Activated CD4-positive, alpha-beta memory T cell treated with anti-CD3 and anti-CD28 coated beads, Interleukin-2, amount 10 ng/mL, durations not matched to agents 7 days and 5 days (primary cell): Measurements from ENCODE around the gene NPAS3. TPM values are rescaled to one million over a fixed set of nuclear protein-coding genes. Genes with fewer than 3 reads are reported as not detected.

Experiments
- CTCF ChIA-PET: fragments of 350-600 bp; sonication (Branson Sonifier 250); formaldehyde crosslinking; loops from one replicate; lab custom pipeline; 2021; ENCODE audit warnings: antibody characterized with exemption, inconsistent platforms; lab: Charles Lee
- POLR2A ChIA-PET: fragments of 350-600 bp; sonication (Branson Sonifier 250); formaldehyde crosslinking; loops from one replicate; lab custom pipeline; 2021; ENCODE audit warnings: antibody characterized with exemption; lab: Charles Lee
- DNase-seq: peaks from one replicate; pipeline ENCODE4 v3.0.0-alpha.2; 2020
- H3K27ac Mint-ChIP-seq: one replicate; pipeline ENCODE4 v1.8.0; 2021; ENCODE audit warnings: mild to moderate bottlenecking, mixed read lengths
- H3K27me3 Mint-ChIP-seq: one replicate; pipeline ENCODE4 v1.8.0; 2021; ENCODE audit warnings: mixed read lengths
- H3K36me3 Mint-ChIP-seq: one replicate; pipeline ENCODE4 v1.8.0; 2021; ENCODE audit warnings: low read depth, mixed read lengths
- H3K4me1 Mint-ChIP-seq: one replicate; pipeline ENCODE4 v1.8.0; 2021; ENCODE audit warnings: mixed read lengths
- H3K4me3 Mint-ChIP-seq: one replicate; pipeline ENCODE4 v1.8.0; 2021; ENCODE audit warnings: mild to moderate bottlenecking, mixed read lengths
- H3K9me3 Mint-ChIP-seq: one replicate; pipeline ENCODE4 v1.8.0; 2021; ENCODE audit warnings: mixed read lengths
- total RNA-seq, 2 experiments: library from RNA; stranded (reverse); gene quantifications; one replicate each; pipeline ENCODE4 v1.2.3, GENCODE V29; 2021

The NPAS3 gene
- total RNA-seq, 2 experiments from 2014 or later: not detected

GRCh38 chr14:32932914-32933628, 5.6 kb upstream of the NPAS3 start:
- H3K9me3 Mint-ChIP-seq: no peaks in the 10 kb centered on the region
- CTCF ChIA-PET: no interaction called here
- H3K27me3 Mint-ChIP-seq: peaks cover 57% of the 10 kb centered on the region
- DNase-seq: no peak
- peaks cover 6% of the 10 kb centered on the region for H3K4me1 Mint-ChIP-seq
- POLR2A ChIA-PET: no interaction called here
- H3K4me3 Mint-ChIP-seq: no peak overlapping the region
- H3K27ac Mint-ChIP-seq: no peak overlapping the region
- no peaks in the 10 kb centered on the region for H3K36me3 Mint-ChIP-seq

GRCh38 chr14:32933629-32934072, 5.0 kb upstream of the NPAS3 start:
- peaks cover 60% of the 10 kb centered on the region for H3K27me3 Mint-ChIP-seq
- no peaks in the 10 kb centered on the region for H3K36me3 Mint-ChIP-seq
- DNase-seq: no peak
- peaks cover 8% of the 10 kb centered on the region for H3K4me1 Mint-ChIP-seq
- ChIA-PET POLR2A (no interaction called here), CTCF (no interaction called here)
- no peaks in the 10 kb centered on the region for H3K9me3 Mint-ChIP-seq
- H3K4me3 Mint-ChIP-seq: no peak overlapping the region
- no peak overlapping the region for H3K27ac Mint-ChIP-seq

GRCh38 chr14:32934073-32934880, 4.4 kb upstream of the NPAS3 start:
- ChIA-PET POLR2A (no interaction called here), CTCF (no interaction called here)
- Mint-ChIP-seq H3K9me3 (no peaks in the 10 kb centered on the region), H3K27ac (no peak overlapping the region), H3K27me3 (peaks cover 60% of the 10 kb centered on the region), H3K4me3 (no peak overlapping the region), H3K4me1 (peaks cover 8% of the 10 kb centered on the region), H3K36me3 (no peaks in the 10 kb centered on the region)
- no peak for DNase-seq

- Mint-ChIP-seq H3K27ac (no peak overlapping the region), H3K27me3 (peaks cover 68% of the 10 kb centered on the region)
Measured at GRCh38 chr14:32934881-32935633, 3.6 kb upstream of the NPAS3 start.

GRCh38 chr14:32939254-32940065, 781 bp downstream of the NPAS3 start:
- POLR2A ChIA-PET: no interaction called here
- CTCF ChIA-PET: no interaction called here
- no peak for DNase-seq

More at GRCh38 chr14:32934881-32935633, 3.6 kb upstream of the NPAS3 start:
- Mint-ChIP-seq H3K4me1 (peaks cover 12% of the 10 kb centered on the region), H3K36me3 (no peaks in the 10 kb centered on the region), H3K9me3 (no peaks in the 10 kb centered on the region), H3K4me3 (no peak overlapping the region)
- CTCF ChIA-PET: no interaction called here
- no peak for DNase-seq
- POLR2A ChIA-PET: no interaction called here

GRCh38 chr14:32940066-32940651, 1.5 kb downstream of the NPAS3 start:
- Mint-ChIP-seq H3K9me3 (no peaks in the 10 kb centered on the region), H3K36me3 (no peaks in the 10 kb centered on the region), H3K4me1 (peaks cover 8% of the 10 kb centered on the region), H3K4me3 (peak overlapping the region; percentile 70), H3K27ac (no peak overlapping the region), H3K27me3 (peaks cover 57% of the 10 kb centered on the region)
- DNase-seq: no peak
- ChIA-PET POLR2A (no interaction called here), CTCF (no interaction called here)

More at GRCh38 chr14:32939254-32940065, 781 bp downstream of the NPAS3 start:
- H3K9me3 Mint-ChIP-seq: no peaks in the 10 kb centered on the region
- peak overlapping the region; percentile 70 for H3K4me3 Mint-ChIP-seq
- no peaks in the 10 kb centered on the region for H3K36me3 Mint-ChIP-seq
- H3K4me1 Mint-ChIP-seq: peaks cover 8% of the 10 kb centered on the region
- peaks cover 60% of the 10 kb centered on the region for H3K27me3 Mint-ChIP-seq
- no peak overlapping the region for H3K27ac Mint-ChIP-seq

- ChIA-PET CTCF (no interaction called here), POLR2A (no interaction called here)
- no peak overlapping the region for H3K27ac Mint-ChIP-seq
- DNase-seq: no peak
- H3K4me3 Mint-ChIP-seq: no peak overlapping the region
- no peaks in the 10 kb centered on the region for H3K36me3 Mint-ChIP-seq
- peaks cover 50% of the 10 kb centered on the region for H3K27me3 Mint-ChIP-seq
- H3K9me3 Mint-ChIP-seq: no peaks in the 10 kb centered on the region
- H3K4me1 Mint-ChIP-seq: peaks cover 8% of the 10 kb centered on the region
Measured at GRCh38 chr14:32940711-32941667, 2.3 kb downstream of the NPAS3 start.

GRCh38 chr14:32941668-32942065, 3.0 kb downstream of the NPAS3 start:
- DNase-seq: no peak
- H3K27ac Mint-ChIP-seq: no peak overlapping the region
- ChIA-PET POLR2A (no interaction called here), CTCF (no interaction called here)
- no peaks in the 10 kb centered on the region for H3K9me3 Mint-ChIP-seq
- no peaks in the 10 kb centered on the region for H3K36me3 Mint-ChIP-seq
- peaks cover 8% of the 10 kb centered on the region for H3K4me1 Mint-ChIP-seq
- H3K27me3 Mint-ChIP-seq: peaks cover 45% of the 10 kb centered on the region
- H3K4me3 Mint-ChIP-seq: no peak overlapping the region

- ChIA-PET CTCF (no interaction called here), POLR2A (no interaction called here)
- no peak overlapping the region for H3K4me3 Mint-ChIP-seq
- H3K4me1 Mint-ChIP-seq: no peaks in the 10 kb centered on the region
- H3K36me3 Mint-ChIP-seq: no peaks in the 10 kb centered on the region
- H3K9me3 Mint-ChIP-seq: no peaks in the 10 kb centered on the region
- H3K27ac Mint-ChIP-seq: no peak overlapping the region
- no peak for DNase-seq
- H3K27me3 Mint-ChIP-seq: peaks cover 13% of the 10 kb centered on the region
Measured at GRCh38 chr14:32947081-32947480, 8.4 kb downstream of the NPAS3 start.

- Mint-ChIP-seq H3K9me3 (no peaks in the 10 kb centered on the region), H3K4me3 (no peak overlapping the region), H3K27ac (no peak overlapping the region), H3K4me1 (no peaks in the 10 kb centered on the region), H3K27me3 (peaks cover 8% of the 10 kb centered on the region), H3K36me3 (no peaks in the 10 kb centered on the region)
- POLR2A ChIA-PET: no interaction called here
- CTCF ChIA-PET: no interaction called here
- DNase-seq: no peak
Measured at GRCh38 chr14:32947792-32948191, 9.1 kb downstream of the NPAS3 start.

GRCh38 chr14:32950584-32950983, 11.9 kb downstream of the NPAS3 start:
- H3K9me3 Mint-ChIP-seq: no peaks in the 10 kb centered on the region
- peaks cover 5% of the 10 kb centered on the region for H3K27me3 Mint-ChIP-seq
- H3K36me3 Mint-ChIP-seq: no peaks in the 10 kb centered on the region
- no peak for DNase-seq
- H3K27ac Mint-ChIP-seq: no peak overlapping the region
- H3K4me1 Mint-ChIP-seq: no peaks in the 10 kb centered on the region
- POLR2A ChIA-PET: no interaction called here
- CTCF ChIA-PET: no interaction called here
- H3K4me3 Mint-ChIP-seq: no peak overlapping the region
